ENCODE measurements around the gene ZSWIM6.

Gene ZSWIM6

GRCh38 chr5:61331407-61332357, at the start of gene ZSWIM6:
Gene ZSWIM6 (plus strand): TSS chr5:61332258. CDS start chr5:61332273, 15 bp downstream.
- peak; percentile 99 for DNase-seq

- no peak for DNase-seq
Observed at GRCh38 chr5:61283471-61283870, 48.6 kb upstream of the ZSWIM6 start.

DNA sequence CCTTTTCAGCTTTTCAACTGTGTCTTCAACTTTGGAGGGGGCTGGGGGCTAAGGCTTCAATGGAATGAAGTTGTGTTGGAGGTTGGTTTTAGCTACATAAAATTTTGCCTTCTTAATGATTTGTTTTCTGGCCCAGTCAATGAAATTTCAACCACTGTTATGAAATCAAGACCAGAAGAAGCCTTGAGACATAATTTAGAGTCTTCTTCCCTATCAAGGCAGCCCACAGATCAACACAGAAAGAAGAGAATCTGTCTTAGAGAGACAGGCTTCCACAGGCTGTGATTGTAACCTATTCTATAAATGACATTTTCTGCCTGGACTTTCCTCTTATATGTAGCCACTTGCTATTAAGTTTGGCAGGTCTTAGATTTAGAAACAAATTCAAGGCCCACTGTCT, 46.5 kb upstream of the ZSWIM6 start:
- DNase-seq, result no peak

- DNase-seq, result no peak
Observed at GRCh38 chr5:61286446-61287132, 45.5 kb upstream of the ZSWIM6 start.

GRCh38 chr5:61287474-61287873, 44.6 kb upstream of the ZSWIM6 start:
- DNase-seq, result no peak

DNA sequence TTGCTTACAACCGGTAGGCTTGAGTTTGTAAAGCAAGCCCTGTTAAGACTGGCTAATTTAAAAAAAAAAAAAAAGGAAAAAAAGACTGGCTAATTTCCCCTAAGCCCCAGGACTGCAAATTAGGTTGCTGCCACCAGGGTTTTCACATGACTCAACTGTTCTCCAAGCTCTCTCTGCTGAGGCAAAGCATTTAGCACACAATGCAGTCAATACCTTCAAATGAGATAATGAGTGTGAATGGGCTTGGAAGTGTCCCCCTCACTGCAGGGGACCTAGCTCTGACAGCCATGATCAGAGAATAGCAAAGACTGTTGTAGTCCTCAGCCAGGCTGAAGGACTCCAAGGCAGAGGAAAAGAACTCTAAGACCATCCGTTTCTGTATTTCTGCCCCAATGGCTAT, 42.8 kb upstream of the ZSWIM6 start:
- DNase-seq, result no peak

GRCh38 chr5:61289669-61290306, 42.3 kb upstream of the ZSWIM6 start:
- DNase-seq, result no peak

DNA sequence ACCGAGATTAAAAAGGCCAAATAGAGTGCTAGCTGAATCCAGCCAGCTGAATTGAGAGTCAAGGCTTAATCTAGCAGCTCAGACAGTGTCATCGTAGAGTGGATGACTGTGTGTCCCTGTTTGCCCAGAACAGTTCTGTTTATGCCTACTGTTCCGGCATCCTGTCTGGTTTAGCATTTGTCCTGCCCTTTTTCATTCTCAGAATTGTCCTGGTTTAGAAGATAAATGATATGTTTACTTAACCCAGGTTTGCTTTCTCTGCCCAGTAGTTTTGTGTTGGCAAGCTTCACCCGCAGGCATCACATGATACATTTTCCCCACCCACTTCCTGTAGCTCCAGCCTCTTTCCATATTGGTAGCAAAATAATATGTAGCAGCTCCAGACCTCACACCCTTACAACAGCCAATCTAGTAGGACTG, 41.3 kb upstream of the ZSWIM6 start:
- no peak for DNase-seq

- no peak for DNase-seq
Observed at GRCh38 chr5:61292062-61292657, 39.9 kb upstream of the ZSWIM6 start.

DNA sequence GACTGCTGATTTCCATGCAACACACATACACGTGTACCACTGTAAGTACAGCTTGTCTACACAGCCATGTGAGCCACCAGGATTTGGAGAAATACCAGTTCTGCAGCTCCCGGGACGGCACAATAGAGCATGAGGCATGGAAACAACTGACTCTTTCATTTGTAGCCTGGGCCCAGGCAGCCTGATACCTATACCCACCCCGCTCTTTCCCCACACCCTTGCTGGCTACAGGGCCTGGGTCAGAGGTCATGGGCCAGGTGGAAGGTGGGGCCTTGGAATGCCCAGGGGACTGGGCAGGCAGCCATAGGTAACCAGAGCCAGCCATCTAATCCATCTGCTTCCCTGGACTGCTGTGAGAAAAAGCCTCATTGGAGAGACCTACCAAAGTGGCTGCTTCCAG, 39.0 kb upstream of the ZSWIM6 start:
- no peak for DNase-seq

GRCh38 chr5:61293873-61294272, 38.2 kb upstream of the ZSWIM6 start:
- DNase-seq, result no peak

DNA sequence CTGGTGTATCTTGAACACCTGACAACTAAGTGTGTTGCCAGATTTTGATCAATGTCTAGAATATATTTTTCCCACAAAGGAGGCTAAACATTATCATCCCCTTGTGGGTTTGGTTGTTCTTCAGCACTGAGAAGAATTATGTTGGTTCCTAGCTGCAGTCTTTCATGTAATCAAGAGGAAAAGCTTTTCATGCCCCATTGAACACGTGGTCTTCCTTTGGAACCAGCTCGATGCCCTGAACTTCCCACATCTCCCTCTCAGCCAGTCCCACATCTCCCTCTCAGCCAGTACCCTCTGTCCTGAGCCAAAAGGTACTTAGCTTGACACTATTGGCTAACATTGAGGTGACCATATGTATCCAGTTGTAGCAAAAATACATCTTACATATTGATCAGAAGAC, 36.7 kb upstream of the ZSWIM6 start:
- no peak for DNase-seq

DNA sequence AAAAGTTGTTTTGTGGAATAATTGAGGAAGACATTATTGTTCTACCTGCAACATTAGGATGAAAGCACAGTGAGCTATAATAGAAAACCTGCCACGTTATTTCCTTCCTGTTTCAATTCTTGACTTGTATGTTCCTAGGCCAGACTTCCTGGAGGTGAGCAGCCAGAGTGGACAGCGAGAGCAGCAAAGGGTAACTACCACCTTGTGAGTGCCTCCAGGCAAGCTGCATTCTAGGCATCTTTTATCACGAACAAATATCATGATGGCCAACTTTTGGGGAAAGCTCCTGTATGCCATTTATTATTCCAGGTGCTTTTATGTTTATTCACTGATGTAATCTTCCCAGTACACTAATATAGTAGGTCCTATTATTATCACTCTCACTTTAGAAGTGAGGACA, 34.0 kb upstream of the ZSWIM6 start:
- no peak for DNase-seq

DNA sequence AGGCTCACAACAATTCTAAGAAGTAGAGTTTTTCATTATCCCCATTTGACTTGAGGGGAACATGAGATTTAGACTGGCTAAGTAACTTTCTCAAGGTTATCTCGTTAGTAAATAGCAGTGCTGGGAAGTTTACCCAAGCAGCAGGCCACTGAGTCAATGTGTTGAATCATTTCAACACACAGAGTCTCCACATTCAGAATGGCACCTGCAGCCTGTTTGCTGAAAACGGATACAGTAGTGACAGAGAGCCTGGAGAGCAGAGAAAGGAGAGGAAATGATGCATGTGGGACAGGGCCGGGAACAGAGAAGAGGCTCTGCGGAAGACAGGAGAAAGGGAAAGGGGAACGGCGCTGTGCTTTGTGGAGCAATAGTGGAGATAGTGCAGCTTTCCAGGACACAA, 33.5 kb upstream of the ZSWIM6 start:
- no peak for DNase-seq

DNA sequence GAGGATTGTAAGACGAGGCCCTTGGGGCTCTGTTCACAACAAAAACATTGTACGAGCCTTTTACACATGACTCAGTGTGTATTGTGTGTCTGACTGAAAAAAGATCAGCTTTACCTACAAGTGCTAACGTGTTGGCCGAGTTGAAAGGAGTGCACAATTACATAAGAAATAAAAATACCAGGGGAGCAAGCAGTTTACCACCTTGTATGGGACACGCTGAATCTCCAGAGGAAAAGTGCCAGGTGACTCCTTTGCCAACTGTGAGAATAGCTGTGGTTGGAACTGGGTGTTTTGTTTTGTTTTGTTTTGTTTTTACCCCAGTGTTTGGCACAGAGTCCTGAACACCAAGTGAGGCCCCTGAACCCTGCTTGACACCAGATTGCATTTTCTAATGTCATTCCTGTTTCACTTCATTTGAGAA, 32.8 kb upstream of the ZSWIM6 start:
- DNase-seq, result no peak

- no peak for DNase-seq
Observed at GRCh38 chr5:61301341-61302199, 30.5 kb upstream of the ZSWIM6 start.

- DNase-seq, result no peak
Observed at GRCh38 chr5:61302200-61302563, 29.9 kb upstream of the ZSWIM6 start.

GRCh38 chr5:61303346-61303745, 28.7 kb upstream of the ZSWIM6 start:
- DNase-seq, result no peak

DNA sequence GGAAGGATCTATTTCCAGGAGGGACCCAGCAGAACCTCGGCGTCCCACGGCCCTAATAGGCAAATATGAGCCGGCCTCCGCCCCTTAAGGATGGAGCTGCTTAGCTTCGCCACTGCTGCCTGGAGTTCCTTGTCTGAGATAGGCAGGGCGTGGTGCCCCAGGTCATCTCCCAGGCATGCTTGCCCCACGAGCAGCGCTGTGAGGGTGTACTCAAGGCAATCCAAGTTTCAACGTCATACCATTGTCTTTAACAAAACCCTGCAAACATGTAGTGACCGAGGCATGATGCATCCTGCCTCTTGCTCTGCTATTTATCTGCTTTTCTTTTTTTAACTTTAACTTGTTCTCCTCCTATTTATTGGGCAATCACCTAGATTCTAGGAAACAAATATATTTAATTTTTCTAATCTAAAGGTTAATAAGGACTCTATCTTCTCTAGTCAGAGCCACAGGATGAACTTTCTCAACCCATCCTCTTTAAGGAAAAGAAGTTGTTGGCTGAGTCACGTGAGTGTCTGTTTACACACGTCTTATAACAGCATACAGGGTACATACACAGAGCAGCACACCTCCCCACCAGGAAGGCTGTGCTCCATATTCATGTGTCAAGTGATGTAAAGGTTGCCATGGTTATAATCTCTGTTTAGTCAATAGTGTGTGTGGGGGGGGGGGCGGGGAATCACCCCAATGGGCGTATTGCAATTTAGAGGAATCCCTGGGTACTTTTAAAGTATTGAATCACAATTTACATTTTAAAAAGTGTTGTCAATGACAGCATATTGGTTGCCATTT, 27.3 kb upstream of the ZSWIM6 start:
- no peak for DNase-seq

- DNase-seq, result no peak
Observed at GRCh38 chr5:61306531-61307131, 25.4 kb upstream of the ZSWIM6 start.

GRCh38 chr5:61307191-61307590, 24.9 kb upstream of the ZSWIM6 start:
- DNase-seq, result no peak
